ENCODE results near the gene STXBP3.

The STXBP3 gene

DNA sequence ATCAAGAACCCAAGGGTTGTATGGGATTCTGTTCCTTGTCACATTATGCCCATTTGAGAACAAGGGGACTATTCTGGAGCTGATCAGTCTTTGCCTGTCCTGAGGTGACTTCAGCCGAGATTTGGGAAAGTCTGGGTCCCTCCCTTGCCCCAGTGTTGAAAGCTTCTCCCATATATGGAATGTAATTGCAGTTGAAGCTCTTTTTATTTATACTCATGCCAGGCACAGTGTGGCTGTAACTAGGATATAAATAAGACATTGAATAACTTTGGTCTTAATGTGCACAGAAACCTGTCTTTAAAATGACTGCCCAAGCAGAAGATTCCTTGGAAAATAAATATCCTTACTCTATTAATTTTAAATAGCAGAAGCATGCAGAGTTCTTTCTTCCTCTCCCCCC is 95.2 kb downstream of the STXBP3 start:
- H3K4me3 ChIP-seq (ENCODE audit: low read depth, low read length): no peak overlapping the region
- no peak for DNase-seq (ENCODE audit: low read depth)
- TF ChIP-seq, protein P1, sequence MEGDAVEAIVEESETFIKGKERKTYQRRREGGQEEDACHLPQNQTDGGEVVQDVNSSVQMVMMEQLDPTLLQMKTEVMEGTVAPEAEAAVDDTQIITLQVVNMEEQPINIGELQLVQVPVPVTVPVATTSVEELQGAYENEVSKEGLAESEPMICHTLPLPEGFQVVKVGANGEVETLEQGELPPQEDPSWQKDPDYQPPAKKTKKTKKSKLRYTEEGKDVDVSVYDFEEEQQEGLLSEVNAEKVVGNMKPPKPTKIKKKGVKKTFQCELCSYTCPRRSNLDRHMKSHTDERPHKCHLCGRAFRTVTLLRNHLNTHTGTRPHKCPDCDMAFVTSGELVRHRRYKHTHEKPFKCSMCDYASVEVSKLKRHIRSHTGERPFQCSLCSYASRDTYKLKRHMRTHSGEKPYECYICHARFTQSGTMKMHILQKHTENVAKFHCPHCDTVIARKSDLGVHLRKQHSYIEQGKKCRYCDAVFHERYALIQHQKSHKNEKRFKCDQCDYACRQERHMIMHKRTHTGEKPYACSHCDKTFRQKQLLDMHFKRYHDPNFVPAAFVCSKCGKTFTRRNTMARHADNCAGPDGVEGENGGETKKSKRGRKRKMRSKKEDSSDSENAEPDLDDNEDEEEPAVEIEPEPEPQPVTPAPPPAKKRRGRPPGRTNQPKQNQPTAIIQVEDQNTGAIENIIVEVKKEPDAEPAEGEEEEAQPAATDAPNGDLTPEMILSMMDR (IDR thresholded peaks at IDR 0.05; ENCODE audit: low read depth, low read length, missing control alignments): no peak

DNA sequence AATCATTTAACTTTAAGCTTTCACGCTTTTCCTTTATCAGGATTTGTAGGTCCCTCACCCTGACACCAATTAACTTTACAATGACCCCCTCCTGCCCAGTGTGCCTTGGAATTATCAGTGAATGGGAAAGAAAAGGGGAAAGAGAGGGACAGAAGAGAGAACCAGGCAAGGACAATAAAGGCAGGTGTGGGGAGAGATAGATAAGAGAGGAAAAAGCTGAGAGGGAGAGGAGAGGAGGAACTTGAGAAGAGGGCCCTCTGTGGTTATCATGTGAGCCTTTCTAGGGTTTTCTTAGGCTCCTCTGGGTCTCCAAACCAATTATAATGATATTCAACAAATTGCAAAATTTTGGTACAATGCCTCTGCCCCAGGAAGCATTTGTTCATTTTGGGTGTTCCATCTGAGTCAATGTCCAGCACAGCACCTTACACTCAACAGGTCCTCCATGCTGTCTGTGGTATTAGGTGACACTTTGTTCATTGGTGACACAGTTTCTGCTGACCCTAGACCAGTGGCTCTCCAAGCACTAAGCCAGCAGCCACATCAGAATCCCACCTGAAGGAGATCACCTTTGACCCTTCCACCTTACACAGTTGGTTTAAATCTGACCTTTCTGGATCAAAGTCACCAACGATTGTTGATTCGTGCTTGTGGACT is 96.2 kb downstream of the STXBP3 start:
- no peak for DNase-seq (ENCODE audit: low read depth)
- TF ChIP-seq, protein P1 (IDR thresholded peaks at IDR 0.05; ENCODE audit: low read depth, low read length, missing control alignments): no peak
- H3K4me3 ChIP-seq (ENCODE audit: low read depth, low read length): no peak overlapping the region

DNA sequence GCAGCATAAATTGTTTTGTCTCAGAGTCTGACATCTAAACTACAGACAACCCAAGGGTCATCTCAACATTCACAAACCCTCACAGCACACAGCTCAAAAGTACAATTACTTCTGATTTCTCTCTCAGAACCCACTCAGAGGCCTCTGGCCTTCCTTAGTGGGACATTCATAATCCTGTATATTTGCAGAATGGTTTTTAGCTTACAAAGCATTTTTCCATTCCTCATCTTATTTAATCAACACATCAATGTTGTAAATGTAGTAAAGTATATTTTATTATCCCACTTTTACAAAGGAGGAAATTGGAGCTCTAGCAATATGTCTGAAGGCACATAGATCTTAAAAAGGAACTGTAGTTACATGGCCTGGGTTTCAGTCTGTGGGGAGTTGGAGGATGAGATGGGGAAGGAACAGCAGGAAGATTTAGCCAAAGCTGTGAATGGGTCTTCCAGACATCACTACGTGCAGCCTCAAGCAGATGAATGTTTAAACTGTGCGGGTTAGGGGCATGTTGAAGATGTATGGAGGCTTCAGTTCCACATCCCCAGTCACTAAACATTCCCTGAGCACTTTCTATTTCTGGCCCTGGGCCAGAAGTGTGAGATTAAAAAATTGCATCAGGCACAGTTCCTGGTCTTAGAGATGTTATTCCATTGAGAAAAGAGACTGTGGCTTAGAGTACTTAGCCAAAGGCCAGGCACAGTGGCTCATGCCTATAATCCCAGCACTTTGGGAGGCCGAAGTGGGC is 97.1 kb downstream of the STXBP3 start:
- H3K4me3 ChIP-seq (ENCODE audit: low read depth, low read length): no peak overlapping the region
- DNase-seq (ENCODE audit: low read depth): no peak
- TF ChIP-seq, protein P1 (IDR thresholded peaks at IDR 0.05; ENCODE audit: low read depth, low read length, missing control alignments): no peak

DNA sequence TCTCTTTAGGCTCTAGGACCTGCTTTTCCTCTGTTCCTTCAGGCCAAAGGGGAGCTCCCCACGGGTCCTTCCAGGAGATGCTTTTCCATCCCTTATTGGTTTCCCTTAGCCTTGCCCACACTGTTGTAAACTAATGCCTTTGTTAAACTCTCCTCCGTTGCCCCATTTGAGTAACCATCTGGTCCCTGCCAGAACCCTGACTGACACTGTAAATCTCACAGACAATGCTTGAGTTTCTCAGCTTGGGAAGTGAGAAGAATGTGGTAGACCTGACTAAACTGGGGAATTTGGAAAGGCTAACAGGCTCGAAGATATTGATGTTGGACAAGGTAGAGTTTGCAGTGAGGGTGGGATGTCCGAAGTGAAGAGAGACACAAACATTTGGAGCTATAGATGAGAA is 99.0 kb downstream of the STXBP3 start:
- TF ChIP-seq, protein P1 (IDR thresholded peaks at IDR 0.05; ENCODE audit: low read depth, low read length, missing control alignments): no peak
- H3K4me3 ChIP-seq (ENCODE audit: low read depth, low read length): no peak overlapping the region
- DNase-seq (ENCODE audit: low read depth): no peak

DNA sequence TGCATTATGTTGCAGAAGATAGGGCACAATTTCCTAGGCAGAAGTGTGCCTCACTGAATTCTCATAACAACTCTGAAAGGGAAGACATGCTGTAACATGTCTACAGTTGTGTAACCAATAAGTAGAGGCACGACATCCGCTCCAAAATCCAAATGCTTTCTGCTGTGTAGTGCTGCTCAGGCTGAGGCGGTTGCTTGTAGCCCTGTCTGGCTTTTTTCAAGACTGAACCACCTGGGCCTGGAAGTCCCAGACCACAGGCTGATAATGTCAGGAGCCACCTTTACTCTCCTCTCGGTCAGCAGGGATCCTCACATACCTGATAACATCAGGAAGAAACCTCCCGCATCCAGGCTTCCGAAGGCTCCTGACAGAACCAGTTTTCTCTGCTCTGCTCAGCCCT is 99.5 kb downstream of the STXBP3 start:
- TF ChIP-seq, protein P1 (IDR thresholded peaks at IDR 0.05; ENCODE audit: low read depth, low read length, missing control alignments): no peak
- H3K4me3 ChIP-seq (ENCODE audit: low read depth, low read length): no peak overlapping the region
- DNase-seq (ENCODE audit: low read depth): no peak

DNA sequence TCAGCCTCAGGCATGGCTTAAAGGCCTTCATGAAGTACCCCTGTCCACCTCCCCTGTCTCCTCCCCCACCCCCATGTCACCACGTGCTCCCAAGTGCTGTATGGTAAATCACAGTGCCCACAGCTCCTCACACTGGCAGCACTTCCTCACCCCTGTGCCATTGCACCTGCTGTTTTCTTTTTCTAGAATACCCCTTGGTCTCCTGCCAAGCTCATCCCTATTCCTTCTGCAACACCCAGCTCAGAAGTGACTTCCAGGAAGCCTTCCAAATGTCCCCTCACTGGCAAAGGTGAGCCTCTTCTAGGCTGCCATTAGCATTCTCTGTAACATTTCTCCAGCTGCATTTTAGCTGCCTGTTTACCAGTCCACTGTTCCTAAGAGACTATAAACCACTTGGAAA is 101.0 kb downstream of the STXBP3 start:
- DNase-seq (ENCODE audit: low read depth): no peak
- H3K4me3 ChIP-seq (ENCODE audit: low read depth, low read length): no peak overlapping the region
- TF ChIP-seq, protein P1 (IDR thresholded peaks at IDR 0.05; ENCODE audit: low read depth, low read length, missing control alignments): no peak
